SW 1271 (cell line): ENCODE data around the gene MMP25.
"Not testable (repeated sequence)": the region's sequence is repeated elsewhere in the genome, so short reads cannot be mapped to it uniquely, and the experiment has no call there.

Experiments
- DNase-seq, 2 experiments: peaks; one replicate each; lab custom pipeline; 2025; lab: John Stamatoyannopoulos, UW

The MMP25 gene

GRCh38 chr16:3029491-3030221 lies 16.7 kb upstream of the MMP25 start:
- no peak for DNase-seq

- DNase-seq, result no peak
Observed at GRCh38 chr16:3030222-3031212, 15.8 kb upstream of the MMP25 start.

- DNase-seq, result no peak
Observed at GRCh38 chr16:3032624-3033023, 13.7 kb upstream of the MMP25 start.

GRCh38 chr16:3035289-3035971 lies 10.9 kb upstream of the MMP25 start:
- DNase-seq, result no peak

GRCh38 chr16:3035972-3036725 lies 10.2 kb upstream of the MMP25 start:
- DNase-seq, result no peak

- DNase-seq, result no peak
Observed at GRCh38 chr16:3036726-3037315, 9.5 kb upstream of the MMP25 start, which contains the start of gene BICDL2. Gene BICDL2, minus strand, starts transcription at chr16:3036944. Its CDS starts 1,448 bp downstream, at chr16:3035496.

- DNase-seq, result no peak
Observed at GRCh38 chr16:3038256-3038655, 8.1 kb upstream of the MMP25 start.

- no peak for DNase-seq
Observed at GRCh38 chr16:3038896-3039295, 7.5 kb upstream of the MMP25 start.

GRCh38 chr16:3042376-3042775 lies 4.0 kb upstream of the MMP25 start:
- DNase-seq, result no peak

- no peak for DNase-seq
Observed at GRCh38 chr16:3044708-3045107, 1.7 kb upstream of the MMP25 start.

- no peak for DNase-seq
Observed at GRCh38 chr16:3046641-3047386, 453 bp downstream of the MMP25 start.

- DNase-seq, result no peak
Observed at GRCh38 chr16:3047387-3047720, 993 bp downstream of the MMP25 start.

- DNase-seq, result no peak
Observed at GRCh38 chr16:3049921-3050481, 3.6 kb downstream of the MMP25 start.

- DNase-seq, result no peak
Observed at GRCh38 chr16:3050487-3050886, 4.1 kb downstream of the MMP25 start.

- DNase-seq, result no peak
Observed at GRCh38 chr16:3051009-3051408, 4.6 kb downstream of the MMP25 start.

GRCh38 chr16:3051494-3051893 lies 5.1 kb downstream of the MMP25 start:
- DNase-seq, result no peak

- not testable (repeated sequence) for DNase-seq
Observed at GRCh38 chr16:3052571-3053329, 6.4 kb downstream of the MMP25 start.

- not testable (repeated sequence) for DNase-seq
Observed at GRCh38 chr16:3053330-3053710, 7.0 kb downstream of the MMP25 start.

- DNase-seq, result no peak
Observed at GRCh38 chr16:3054965-3055733, 8.8 kb downstream of the MMP25 start.
